HepG2 (cell line): Measurements from ENCODE around the gene PALMD. TPM values are rescaled to one million over a fixed set of nuclear protein-coding genes. Genes with fewer than 3 reads are reported as not detected.

ENCODE experiments used
- ATAC-seq: fragments of 200-7000 bp; cut with Tn5 transposase; 3 replicates; pipeline ENCODE4 v1.9.1; 2020; ENCODE audit warnings: mild to moderate bottlenecking, moderate library complexity
- BruUV-seq: library from RNA; stranded (reverse); fragments of 400-500 nt; replicated peaks from 2 replicates; lab custom pipeline; 2021; lab: Mats Ljungman, UMichigan
- CTCF ChIA-PET: fragments of 300-600 bp; formaldehyde crosslinking; extraction: SDS; loops from one replicate; lab custom pipeline; 2021; ENCODE audit warnings: low total read pairs, inconsistent platforms, low intra/inter-chr PET ratio; lab: Yijun Ruan, JAX
- POLR2A ChIA-PET: fragments of 350-600 bp; sonication (Branson Sonifier 250); formaldehyde crosslinking; loops from one replicate; lab custom pipeline; 2020; ENCODE audit warnings: antibody characterized with exemption, inconsistent platforms; lab: Yijun Ruan, JAX
- DNase-seq: peaks from one replicate; pipeline ENCODE4 v3.0.0-alpha.2; 2015; ENCODE audit warnings: low spot score
- FAIRE-seq: peaks from 3 replicates; lab custom pipeline; 2011; peaks lifted over from hg19 to GRCh38; lab: Jason Lieb, UNC
- H2AFZ ChIP-seq: one replicate; pipeline ENCODE4 v1.6.1; 2011; ENCODE audit warnings: low read length, inconsistent platforms
- H3K27ac ChIP-seq: fragments of 300-600 bp; 3 replicates; pipeline ENCODE4 v1.8.0; 2011; ENCODE audit warnings: mixed run types, mild to moderate bottlenecking, mixed read lengths, low read length, inconsistent platforms; ENCODE audit not compliant: insufficient read depth; ENCODE audit errors: extremely low read length
- H3K27me3 ChIP-seq, 2 experiments: fragments of 200-600 bp in 1 of 2; 2 replicates in 1 of 2; 3 replicates in 1 of 2; pipeline versions ENCODE4 v1.6.0 to v1.8.0; 2011; ENCODE audit warnings: low read length in 2 of 2, mild to moderate bottlenecking in 2 of 2, moderate library complexity in 2 of 2, inconsistent platforms in 1 of 2; ENCODE audit not compliant: insufficient read depth in 2 of 2, control insufficient read depth in 1 of 2
- H3K36me3 ChIP-seq, 2 experiments: fragments of 200-600 bp in 1 of 2; replicated peaks in 1 of 2; 2 replicates in 1 of 2; 3 replicates in 1 of 2; pipeline versions ENCODE4 v1.5.1 to v1.8.0; 2011; ENCODE audit warnings: low read length in 2 of 2, inconsistent platforms in 1 of 2; ENCODE audit not compliant: insufficient read depth in 2 of 2, control insufficient read depth in 1 of 2
- H3K4me1 ChIP-seq: 2 replicates; pipeline ENCODE4 v1.5.1; 2012; ENCODE audit warnings: low read length, inconsistent platforms; ENCODE audit not compliant: insufficient read depth
- H3K4me2 ChIP-seq: 2 replicates; pipeline ENCODE4 v1.6.0; 2011; ENCODE audit warnings: low read depth, low read length, inconsistent platforms
- H3K4me3 ChIP-seq, 3 experiments: fragments of 200-600 bp in 1 of 3; sonication (generic), shearing (Covaris generic) in 1 of 3; replicated peaks in 1 of 3; 2 replicates each; pipeline ENCODE4 v1.5.1; 2011 to 2016; ENCODE audit warnings: low read length in 3 of 3, inconsistent platforms in 2 of 3, low read depth in 2 of 3, mild to moderate bottlenecking in 2 of 3, control low read depth in 1 of 3, mixed read lengths in 1 of 3; ENCODE audit not compliant: insufficient read depth in 1 of 3
- H3K79me2 ChIP-seq: one replicate; pipeline ENCODE4 v1.6.1; 2011; ENCODE audit warnings: low read length, inconsistent platforms; ENCODE audit not compliant: insufficient read depth
- H3K9ac ChIP-seq: 2 replicates; pipeline ENCODE4 v1.6.0; 2011; ENCODE audit warnings: mild to moderate bottlenecking, low read depth, low read length, inconsistent platforms; ENCODE audit not compliant: insufficient read depth
- H3K9me3 ChIP-seq: 2 replicates; pipeline ENCODE4 v1.5.1; 2012; ENCODE audit warnings: mild to moderate bottlenecking, low read length
- H4K20me1 ChIP-seq: 2 replicates; pipeline ENCODE4 v1.6.0; 2011; ENCODE audit warnings: inconsistent platforms, mild to moderate bottlenecking, low read length, moderate library complexity; ENCODE audit not compliant: insufficient read depth
- MYPOP ChIP-seq: sonication (generic); formaldehyde crosslinking; IDR thresholded peaks from 2 replicates; pipeline ENCODE4 v1.8.1; 2023; ENCODE audit warnings: mild to moderate bottlenecking, moderate library complexity, missing genetic modification reagents
- RFX1 ChIP-seq: fragments of 450-650 bp; IDR thresholded peaks from 2 replicates; pipeline ENCODE4 v1.6.1; 2017
- STAT6 ChIP-seq: sonication (generic); formaldehyde crosslinking; IDR thresholded peaks from 2 replicates; pipeline ENCODE4 v1.4.0; 2020; ENCODE audit warnings: missing genetic modification reagents, mild to moderate bottlenecking, borderline replicate concordance
- ZNF17 ChIP-seq: sonication (generic); formaldehyde crosslinking; IDR thresholded peaks from 2 replicates; pipeline ENCODE4 v1.5.0; 2020; ENCODE audit warnings: mild to moderate bottlenecking, missing genetic modification reagents
- ZNF33B ChIP-seq: sonication (generic); formaldehyde crosslinking; IDR thresholded peaks from 2 replicates; pipeline ENCODE4 v1.5.1; 2020; ENCODE audit warnings: mild to moderate bottlenecking, missing genetic modification reagents
- ZNF589 ChIP-seq: sonication (generic); formaldehyde crosslinking; conservative IDR thresholded peaks from 2 replicates; pipeline ENCODE4 v1.8.0; 2022; ENCODE audit warnings: mild to moderate bottlenecking, moderate library complexity, missing genetic modification reagents
- ZNF710 ChIP-seq: sonication (generic); formaldehyde crosslinking; IDR thresholded peaks from 2 replicates; pipeline ENCODE4 v1.5.0; 2020; ENCODE audit warnings: mild to moderate bottlenecking, missing genetic modification reagents, borderline replicate concordance
- ZSCAN25 ChIP-seq: sonication (generic); formaldehyde crosslinking; IDR thresholded peaks from 2 replicates; pipeline ENCODE4 v1.8.0; 2022; ENCODE audit warnings: mild to moderate bottlenecking, missing genetic modification reagents
- WGBS: methylation state at CpG from one replicate; pipeline ENCODE4 v1.1.6; 2017; ENCODE audit warnings: low lambda C conversion rate; 5-methylcytosine and 5-hydroxymethylcytosine counted together
- in situ Hi-C: cut with HindIII; loops from 2 replicates; pipeline ENCODE4 v1.10.0; 2017; ENCODE audit warnings: low pct_unique_long_range_greater_than_20kb; ENCODE audit not compliant: extremely low pct_ligation_motif_present
- intact Hi-C: fragments of 100-400 bp; cut with micrococcal nuclease; formaldehyde crosslinking; loops from one replicate; pipeline ENCODE4 v1.10.0; 2022; ENCODE audit not compliant: unreplicated experiment
- polyA plus RNA-seq, 8 experiments: library from polyadenylated mRNA; depleted of rRNA in 3 of 8; stranded (reverse) in 7 of 8; unstranded in 1 of 8; fragments of >200 nt; fragmentation: Illumina TruSeq in 4 of 8; extraction: Trizol in 4 of 8; gene quantifications; 2 replicates each; pipeline versions ENCODE4 v1.2.1 to v1.2.3, GENCODE V29; 2011 to 2016; ENCODE audit warnings: low read depth in 4 of 8, missing spikeins in 1 of 8, mixed read lengths in 1 of 8; ENCODE audit not compliant: insufficient read depth in 1 of 8
- total RNA-seq, 5 experiments: library from RNA; depleted of rRNA; stranded (reverse); fragments of >200 nt; fragmentation: Illumina TruSeq; extraction: Trizol; gene quantifications; 2 replicates each; pipeline ENCODE4 v1.2.3, GENCODE V29; 2016; ENCODE audit warnings: low read depth in 1 of 5

Gene PALMD
- total and polyA plus RNA-seq, 2 of the 13 experiments (the other 11 are each of a cell fraction or from before 2014, with no cell fraction given): 5.5 to 31.1 TPM

GRCh38 chr1:99672038-99672437 lies 26.1 kb downstream of the PALMD start:
- 100% methylated on average over 4 of the region's 4 CpGs for WGBS
- H3K79me2 ChIP-seq: no peaks in the 10 kb centered on the region
- H3K4me2 ChIP-seq: no peak overlapping the region
- in situ Hi-C loops (no loop called here), intact Hi-C loops (no loop called here)
- H3K27ac ChIP-seq: no peak overlapping the region
- 0 out of 2 replicates have a peak, but pooled peaks cover 7% of the 10 kb centered on the region for H3K4me1 ChIP-seq
- peaks cover 18 to 73% of the 10 kb centered on the region in 2 experiments for H3K36me3 ChIP-seq
- DNase-seq (no peak), FAIRE-seq (no peak), ATAC-seq (no peak)
- H2AFZ ChIP-seq: no peak overlapping the region
- no peaks in the 10 kb centered on the region for H3K9me3 ChIP-seq
- H3K27me3 ChIP-seq: no peaks in the 10 kb centered on the region
- BruUV-seq: no TSS peak
- CTCF ChIA-PET: no interaction called here
- POLR2A ChIA-PET: no interaction called here
- no peak overlapping the region for H3K9ac ChIP-seq
- no peak overlapping the region for H3K4me3 ChIP-seq
- no peaks in the 10 kb centered on the region for H4K20me1 ChIP-seq
- no peak for TF ChIP-seq ZSCAN25
- TF ChIP-seq ZNF17 (CRISPR knock-in tag): no peak
- TF ChIP-seq ZNF33B (CRISPR knock-in tag): no peak
- no peak for TF ChIP-seq ZNF589 (CRISPR knock-in tag)
- TF ChIP-seq ZNF710 (CRISPR knock-in tag): no peak
- no peak for TF ChIP-seq RFX1
- no peak for TF ChIP-seq MYPOP (CRISPR knock-in tag)
- no peak for TF ChIP-seq STAT6 (CRISPR knock-in tag)
- TF ChIP-seq, all 625 proteins: peak for 0
